Heart left ventricle (tissue), 16 donors: ENCODE measurements around the gene CXCL1. TPM values are rescaled to one million over a fixed set of nuclear protein-coding genes. Genes with fewer than 3 reads are reported as not detected.

ENCODE experiments used
- ATAC-seq, 4 donors: fragments of 200-7000 bp; cut with Tn5 transposase; one replicate each; pipeline ENCODE4 v1.9.1; 2020 to 2022; ENCODE audit warnings: moderate library complexity in 4 of 4, mild to moderate bottlenecking in 3 of 4, moderate number of reproducible peaks in 1 of 4
- DNase-seq, 5 donors: peaks; one replicate each; pipeline ENCODE4 v3.0.0-alpha.2; 2020
- H3K27ac ChIP-seq, 12 donors: fragments of 200-600 bp; sonication (generic) in 4 of 12; one replicate each; pipeline versions ENCODE4 v1.5.0 to v1.8.0; 2016 to 2022; ENCODE audit warnings: mild to moderate bottlenecking in 2 of 12
- H3K27me3 ChIP-seq, 9 donors: fragments of 200-600 bp; sonication (generic) in 2 of 9; one replicate each; pipeline versions ENCODE4 v1.5.1 to v1.8.0; 2016 to 2022; ENCODE audit warnings: mild to moderate bottlenecking in 3 of 9
- H3K36me3 ChIP-seq, 9 donors: fragments of 200-600 bp; sonication (generic) in 2 of 9; one replicate each; pipeline versions ENCODE4 v1.5.0 to v1.8.0; 2018 to 2022; ENCODE audit warnings: mild to moderate bottlenecking in 2 of 9
- H3K4me1 ChIP-seq, 12 donors: fragments of 200-600 bp; sonication (generic) in 4 of 12; one replicate each; pipeline versions ENCODE4 v1.5.0 to v1.8.0; 2016 to 2022; ENCODE audit warnings: mild to moderate bottlenecking in 3 of 12
- H3K4me3 ChIP-seq, 12 donors: fragments of 200-600 bp; sonication (generic) in 4 of 12; one replicate each; pipeline versions ENCODE4 v1.5.0 to v1.8.0; 2017 to 2022; ENCODE audit warnings: mild to moderate bottlenecking in 9 of 12, moderate library complexity in 4 of 12
- H3K9me3 ChIP-seq, 12 donors: fragments of 200-600 bp; sonication (generic) in 4 of 12; one replicate each; pipeline versions ENCODE4 v1.5.0 to v1.8.0; 2016 to 2022; ENCODE audit warnings: mild to moderate bottlenecking in 1 of 12
- POLR2A ChIP-seq, 2 donors: fragments of 450-650 bp; IDR thresholded peaks; one replicate each; pipeline ENCODE4 v1.6.1; 2017; ENCODE audit warnings: antibody characterized with exemption in 2 of 2, mild to moderate bottlenecking in 2 of 2, moderate library complexity in 2 of 2
- WGBS, 4 donors: extraction: QIAGEN DNeasy Blood & Tissue Kit in 2 of 4; methylation state at CpG; one replicate each; pipeline versions ENCODE4 v1.1.5 to v1.1.7; 2013 to 2018; 5-methylcytosine and 5-hydroxymethylcytosine counted together
- intact Hi-C, 10 donors: fragments of 100-400 bp; cut with DNase I; formaldehyde crosslinking; loops; one replicate each; pipeline versions ENCODE4 v1.11.1 to v1.14.2; 2022
- polyA plus RNA-seq, 2 donors: library from polyadenylated mRNA; stranded (reverse); fragments of 200-250 nt; gene quantifications; one replicate each; pipeline ENCODE4 v1.2.3, GENCODE V29; 2013
- total RNA-seq, 9 donors: library from RNA; depleted of rRNA in 2 of 9; stranded (reverse); fragments of >200 nt in 2 of 9; fragmentation: NEBNext Ultra II Directional in 3 of 9; extraction: Animal tissue kit (Norgen Biotek cat#: 25700) in 3 of 9; gene quantifications; one replicate each; pipeline versions ENCODE4 v1.1.0 to v1.2.4, GENCODE V29; 2016 to 2023
- TF ChIP-seq, protein P1 (sequence below), 12 donors: fragments of 200-600 bp; sonication (generic) in 4 of 12; IDR thresholded peaks; one replicate each; pipeline versions ENCODE4 v1.5.0 to v1.8.0; 2018 to 2022; ENCODE audit warnings: antibody characterized with exemption in 12 of 12, mild to moderate bottlenecking in 5 of 12
- donor health status: ischemic (EF 13 %, LVEDD 7.1; RV severe dilation, severe dysfunction).
- donor health status: healthy with polysubstance abuse.
- donor health status: DM: no; HTN: yes; CAD: no.
- donor health status: DM: no; HTN: no; CAD: no.
- donor health status: ischemic (EF 25% LVEDD 6.9; RV normal size, moderate dysfunction).
- donor health status: ischemic (EF 25% LVEDD 5.7; RV mildly dilated, moderate dysfunction).
- donor health status: healthy.
- donor health status: DM: yes; HTN: yes; CAD: no.
- donor health status: ischemic (EF 35%, LVEDD 5.7; RV mildly dilated, moderate dysfunction).
- donor health status: nonischemic (EF 11% LVEDD 7.7; RV severe dilation, severe dysfunction).
- donor health status: DM: yes; HTN: yes; CAD: no.
- donor health status: PGD.
- donor health status: ischemic (EF 29% LVEDD 5.4; RV normal size, mild dysfunction).
- donor health status: nonischemic (EF 23%, LVEDD 6.1; RV moderate dilation, normal function).

The CXCL1 gene
- total and polyA plus RNA-seq, 11 donors: 0.26 to 14.9 (median 1.7) TPM; not detected in 1

DNA sequence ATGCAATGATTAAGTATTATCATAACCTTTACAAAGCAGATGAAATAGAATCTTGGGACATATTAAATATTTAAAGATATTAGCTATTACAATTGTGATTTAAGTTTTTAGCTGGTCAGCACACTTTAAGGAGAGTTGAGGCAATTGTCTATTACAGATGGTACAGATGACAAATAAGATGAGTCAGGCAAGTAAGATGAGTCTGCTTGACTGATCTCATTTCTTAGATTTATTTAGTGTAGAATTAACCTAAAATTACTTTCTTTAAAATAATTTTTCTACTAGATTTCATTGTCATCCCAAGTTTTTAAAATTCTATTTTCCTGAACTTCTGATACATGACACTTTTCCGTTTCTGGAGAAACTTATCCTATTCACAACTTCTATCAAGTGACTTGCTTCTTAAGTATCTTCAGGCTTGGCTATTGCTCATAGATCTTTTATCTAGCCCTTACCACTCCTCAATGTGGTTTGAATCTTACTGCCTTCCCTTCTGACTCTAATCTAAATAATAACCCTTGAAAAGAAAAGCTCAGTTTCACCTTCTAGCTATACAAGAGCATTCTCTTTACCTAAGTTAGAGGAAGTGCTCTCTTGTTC, 32.9 kb downstream of the CXCL1 start:
- Histone ChIP-seq H3K4me1 (no peaks in the 10 kb centered on the region), H3K27me3 (no peaks in the 10 kb centered on the region), H3K27ac (no peak overlapping the region), H3K9me3 (peaks cover 0 to 2% (median 0%) of the 10 kb centered on the region in 12 donors), H3K4me3 (no peak overlapping the region), H3K36me3 (no peaks in the 10 kb centered on the region)
- DNase-seq (no peak), ATAC-seq (no peak)
- 77 to 86% (median 81%) methylated on average over 1 of the region's 1 CpG for WGBS, 4 donors
- intact Hi-C loops: no loop called here
- no peak for TF ChIP-seq POLR2A (IDR thresholded peaks at IDR 0.05)
- TF ChIP-seq, protein P1, sequence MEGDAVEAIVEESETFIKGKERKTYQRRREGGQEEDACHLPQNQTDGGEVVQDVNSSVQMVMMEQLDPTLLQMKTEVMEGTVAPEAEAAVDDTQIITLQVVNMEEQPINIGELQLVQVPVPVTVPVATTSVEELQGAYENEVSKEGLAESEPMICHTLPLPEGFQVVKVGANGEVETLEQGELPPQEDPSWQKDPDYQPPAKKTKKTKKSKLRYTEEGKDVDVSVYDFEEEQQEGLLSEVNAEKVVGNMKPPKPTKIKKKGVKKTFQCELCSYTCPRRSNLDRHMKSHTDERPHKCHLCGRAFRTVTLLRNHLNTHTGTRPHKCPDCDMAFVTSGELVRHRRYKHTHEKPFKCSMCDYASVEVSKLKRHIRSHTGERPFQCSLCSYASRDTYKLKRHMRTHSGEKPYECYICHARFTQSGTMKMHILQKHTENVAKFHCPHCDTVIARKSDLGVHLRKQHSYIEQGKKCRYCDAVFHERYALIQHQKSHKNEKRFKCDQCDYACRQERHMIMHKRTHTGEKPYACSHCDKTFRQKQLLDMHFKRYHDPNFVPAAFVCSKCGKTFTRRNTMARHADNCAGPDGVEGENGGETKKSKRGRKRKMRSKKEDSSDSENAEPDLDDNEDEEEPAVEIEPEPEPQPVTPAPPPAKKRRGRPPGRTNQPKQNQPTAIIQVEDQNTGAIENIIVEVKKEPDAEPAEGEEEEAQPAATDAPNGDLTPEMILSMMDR (IDR thresholded peaks at IDR 0.05): no peak

DNA sequence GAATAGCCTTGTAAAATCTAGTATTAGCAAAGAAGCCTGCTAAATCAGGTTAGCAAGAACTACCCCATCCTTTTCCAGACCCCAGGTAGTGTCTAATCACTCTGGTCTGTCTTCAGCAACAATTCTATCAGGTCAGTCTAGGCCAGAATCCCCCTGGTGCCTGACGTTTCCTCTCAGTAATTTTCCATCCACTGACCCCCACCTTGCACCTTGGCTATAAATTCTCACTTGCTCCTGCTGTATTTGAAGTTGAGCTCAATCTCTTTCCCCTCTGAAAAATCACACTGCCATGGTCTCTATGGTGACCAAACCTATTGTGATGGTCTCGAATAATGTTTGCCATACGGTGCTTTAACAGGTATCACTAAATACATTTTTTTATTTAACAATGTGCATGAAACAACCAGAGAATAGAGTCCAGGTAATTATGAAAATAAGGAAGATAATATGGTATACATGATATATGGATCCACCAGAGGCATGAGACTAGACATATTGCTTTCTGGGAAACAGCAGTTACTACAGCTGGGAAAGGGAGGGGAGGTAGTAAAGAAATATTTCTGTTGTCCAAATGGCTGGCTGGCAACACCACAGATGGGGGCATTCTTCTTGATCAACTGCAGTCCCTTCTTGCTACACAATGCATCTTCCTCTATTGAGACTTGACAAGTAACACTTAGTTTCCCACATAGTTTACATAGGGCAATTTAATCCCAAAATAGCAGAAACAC, 33.8 kb downstream of the CXCL1 start:
- no peak for DNase-seq
- H3K27ac ChIP-seq: no peak overlapping the region
- H3K36me3 ChIP-seq: no peaks in the 10 kb centered on the region
- WGBS, 4 donors: 72 to 79% (median 75%) methylated on average over 3 of the region's 3 CpGs
- no peaks in the 10 kb centered on the region for H3K4me1 ChIP-seq
- ATAC-seq: no peak
- TF ChIP-seq, protein P1 (IDR thresholded peaks at IDR 0.05): no peak
- TF ChIP-seq POLR2A (IDR thresholded peaks at IDR 0.05): no peak
- peaks cover 0 to 2% (median 0%) of the 10 kb centered on the region in 12 donors for H3K9me3 ChIP-seq
- no peaks in the 10 kb centered on the region for H3K27me3 ChIP-seq
- no peak overlapping the region for H3K4me3 ChIP-seq
- intact Hi-C loops: no loop called here

DNA sequence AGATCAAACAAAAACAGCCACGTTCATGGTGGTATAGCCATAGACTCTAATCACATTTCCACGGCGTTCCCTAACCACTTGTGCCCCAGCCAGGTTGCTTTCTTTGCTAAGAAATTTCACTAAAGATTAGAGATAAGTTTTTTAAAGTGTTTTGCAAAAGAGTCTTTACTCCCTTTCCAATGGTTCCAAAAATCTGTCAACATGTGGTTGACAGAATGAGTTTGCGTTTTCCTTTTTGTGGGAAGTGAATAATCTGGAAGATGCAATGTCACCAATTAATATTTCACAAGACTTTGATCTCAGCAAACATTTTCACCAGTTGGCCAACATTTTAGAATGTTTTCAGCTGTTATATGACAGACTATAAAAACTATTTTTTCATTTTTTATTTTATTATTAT, 35.3 kb downstream of the CXCL1 start:
- intact Hi-C loops: no loop called here
- TF ChIP-seq, protein P1 (IDR thresholded peaks at IDR 0.05): no peak
- TF ChIP-seq POLR2A (IDR thresholded peaks at IDR 0.05): no peak
- Histone ChIP-seq H3K27ac (no peak overlapping the region), H3K4me1 (no peaks in the 10 kb centered on the region), H3K4me3 (no peak overlapping the region), H3K36me3 (no peaks in the 10 kb centered on the region), H3K9me3 (peaks cover 0 to 2% (median 0%) of the 10 kb centered on the region in 12 donors), H3K27me3 (no peaks in the 10 kb centered on the region)
- peak in 2 of 4 donors; percentile 46 to 75 for ATAC-seq
- no peak for DNase-seq
- 54 to 68% (median 66%) methylated on average over 4 of the region's 4 CpGs for WGBS, 4 donors

DNA sequence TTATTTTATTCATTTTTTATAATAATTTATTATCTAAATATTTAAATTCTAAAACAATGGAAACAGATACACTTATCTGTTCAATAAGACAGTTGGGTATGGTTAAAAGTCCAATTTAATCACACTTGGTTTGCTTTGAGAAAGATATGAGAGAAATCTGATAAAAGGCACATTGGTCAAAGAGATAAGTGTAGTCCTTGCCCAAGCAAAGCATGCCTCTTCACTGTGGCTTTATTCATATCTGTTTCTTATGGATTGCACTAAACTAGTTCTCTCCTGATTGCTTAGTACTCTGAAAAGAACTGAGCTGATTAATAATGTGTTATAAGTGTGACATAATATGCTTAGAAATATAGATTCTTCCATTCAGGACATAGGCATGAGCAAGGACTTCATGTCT, 39.8 kb downstream of the CXCL1 start:
- Histone ChIP-seq H3K4me1 (no peaks in the 10 kb centered on the region), H3K4me3 (no peak overlapping the region), H3K36me3 (no peaks in the 10 kb centered on the region), H3K27ac (no peak overlapping the region), H3K9me3 (peaks cover 0 to 2% (median 0%) of the 10 kb centered on the region in 12 donors), H3K27me3 (no peaks in the 10 kb centered on the region)
- ATAC-seq (no peak), DNase-seq (no peak)
- intact Hi-C loops: no loop called here
- TF ChIP-seq POLR2A (IDR thresholded peaks at IDR 0.05): no peak
- TF ChIP-seq, protein P1 (IDR thresholded peaks at IDR 0.05): no peak
